ENCODE measurements around the gene DYNLL1.
"Not testable (repeated sequence)": the region's sequence is repeated elsewhere in the genome, so short reads cannot be mapped to it uniquely, and the experiment has no call there.

The DYNLL1 gene

GRCh38 chr12:120519324-120519723, 23.4 kb downstream of the DYNLL1 start:
- H3K36me3 ChIP-seq (ENCODE audit: control insufficient read depth, insufficient read depth, low read length), result peaks cover 34% of the 10 kb centered on the region
- not testable (repeated sequence) for H3K4me1 ChIP-seq (ENCODE audit: control insufficient read depth, insufficient read depth, low read length); H3K27ac ChIP-seq (ENCODE audit: low read depth, low read length); H3K9me3 ChIP-seq (ENCODE audit: control insufficient read depth, insufficient read depth, low read depth, low read length); H3K27me3 ChIP-seq (ENCODE audit: control insufficient read depth, insufficient read depth, low read length); H3K4me3 ChIP-seq (ENCODE audit: low read depth, low read length); H3K9ac ChIP-seq (ENCODE audit: low read length)

- no peaks in the 10 kb centered on the region for H3K4me1 ChIP-seq (ENCODE audit: control insufficient read depth, insufficient read depth, low read length)
- H3K27ac ChIP-seq (ENCODE audit: low read depth, low read length), result no peak overlapping the region
- H3K27me3 ChIP-seq (ENCODE audit: control insufficient read depth, insufficient read depth, low read length), result no peaks in the 10 kb centered on the region
- H3K4me3 ChIP-seq (ENCODE audit: low read depth, low read length), result no peak overlapping the region
- no peak overlapping the region for H3K9ac ChIP-seq (ENCODE audit: low read length)
- no peaks in the 10 kb centered on the region for H3K9me3 ChIP-seq (ENCODE audit: control insufficient read depth, insufficient read depth, low read depth, low read length)
- peaks cover 11% of the 10 kb centered on the region for H3K36me3 ChIP-seq (ENCODE audit: control insufficient read depth, insufficient read depth, low read length)
Measured at GRCh38 chr12:120522568-120522967, 26.7 kb downstream of the DYNLL1 start.

- Histone ChIP-seq H3K27ac (ENCODE audit: low read depth, low read length) (peak within 1 kb of the TSS; percentile 91), H3K4me1 (ENCODE audit: control insufficient read depth, insufficient read depth, low read length) (peaks cover 6% of the 10 kb centered on the region; the same call in 1 of the 2 replicates), H3K36me3 (ENCODE audit: control insufficient read depth, insufficient read depth, low read length) (no peaks in the 10 kb centered on the region), H3K9ac (ENCODE audit: low read length) (peak within 1 kb of the TSS; percentile 97), H3K27me3 (ENCODE audit: control insufficient read depth, insufficient read depth, low read length) (no peaks in the 10 kb centered on the region), H3K4me3 (ENCODE audit: low read depth, low read length) (peak within 1 kb of the TSS; percentile 98), H3K9me3 (ENCODE audit: control insufficient read depth, insufficient read depth, low read depth, low read length) (no peaks in the 10 kb centered on the region)
Measured at GRCh38 chr12:120528861-120529525, 33.1 kb downstream of the DYNLL1 start, which contains the start of gene COQ5. Gene COQ5 (minus strand): TSS chr12:120529158. CDS start chr12:120529141, 17 bp downstream.

- Histone ChIP-seq H3K27me3 (ENCODE audit: control insufficient read depth, insufficient read depth, low read length) (no peaks in the 10 kb centered on the region), H3K9ac (ENCODE audit: low read length) (peak overlapping the region; percentile 97), H3K4me1 (ENCODE audit: control insufficient read depth, insufficient read depth, low read length) (peaks cover 6% of the 10 kb centered on the region; the same call in 1 of the 2 replicates), H3K9me3 (ENCODE audit: control insufficient read depth, insufficient read depth, low read depth, low read length) (no peaks in the 10 kb centered on the region), H3K4me3 (ENCODE audit: low read depth, low read length) (peak overlapping the region; percentile 98), H3K36me3 (ENCODE audit: control insufficient read depth, insufficient read depth, low read length) (no peaks in the 10 kb centered on the region), H3K27ac (ENCODE audit: low read depth, low read length) (peak overlapping the region; percentile 91)
Measured at GRCh38 chr12:120529641-120530417, 33.9 kb downstream of the DYNLL1 start.

GRCh38 chr12:120530418-120530761, 34.5 kb downstream of the DYNLL1 start:
- H3K27ac ChIP-seq (ENCODE audit: low read depth, low read length); H3K4me1 ChIP-seq (ENCODE audit: control insufficient read depth, insufficient read depth, low read length); H3K36me3 ChIP-seq (ENCODE audit: control insufficient read depth, insufficient read depth, low read length); H3K4me3 ChIP-seq (ENCODE audit: low read depth, low read length); H3K27me3 ChIP-seq (ENCODE audit: control insufficient read depth, insufficient read depth, low read length); H3K9me3 ChIP-seq (ENCODE audit: control insufficient read depth, insufficient read depth, low read depth, low read length); H3K9ac ChIP-seq (ENCODE audit: low read length): not testable (repeated sequence)

GRCh38 chr12:120532701-120533238, 36.9 kb downstream of the DYNLL1 start:
- Histone ChIP-seq H3K9me3 (ENCODE audit: control insufficient read depth, insufficient read depth, low read depth, low read length) (no peaks in the 10 kb centered on the region), H3K27ac (ENCODE audit: low read depth, low read length) (no peak overlapping the region), H3K27me3 (ENCODE audit: control insufficient read depth, insufficient read depth, low read length) (no peaks in the 10 kb centered on the region), H3K36me3 (ENCODE audit: control insufficient read depth, insufficient read depth, low read length) (peaks cover 7% of the 10 kb centered on the region), H3K9ac (ENCODE audit: low read length) (no peak overlapping the region), H3K4me3 (ENCODE audit: low read depth, low read length) (no peak overlapping the region), H3K4me1 (ENCODE audit: control insufficient read depth, insufficient read depth, low read length) (peaks cover 21% of the 10 kb centered on the region)

GRCh38 chr12:120534203-120534702, 38.3 kb downstream of the DYNLL1 start, which contains the start of gene RNF10:
Gene RNF10 (plus strand): TSS chr12:120534356. CDS start chr12:120534812, 456 bp downstream.
- peak within 1 kb of the TSS; percentile 91 for H3K4me3 ChIP-seq (ENCODE audit: low read depth, low read length)
- no peaks in the 10 kb centered on the region for H3K9me3 ChIP-seq (ENCODE audit: control insufficient read depth, insufficient read depth, low read depth, low read length)
- H3K27ac ChIP-seq (ENCODE audit: low read depth, low read length), result peak within 1 kb of the TSS; percentile 77
- no peaks in the 10 kb centered on the region for H3K27me3 ChIP-seq (ENCODE audit: control insufficient read depth, insufficient read depth, low read length)
- H3K9ac ChIP-seq (ENCODE audit: low read length), result peak within 1 kb of the TSS; percentile 87
- peaks cover 8% of the 10 kb centered on the region for H3K36me3 ChIP-seq (ENCODE audit: control insufficient read depth, insufficient read depth, low read length)
- peaks cover 29% of the 10 kb centered on the region for H3K4me1 ChIP-seq (ENCODE audit: control insufficient read depth, insufficient read depth, low read length)

- Histone ChIP-seq H3K27me3 (ENCODE audit: control insufficient read depth, insufficient read depth, low read length) (no peaks in the 10 kb centered on the region), H3K4me1 (ENCODE audit: control insufficient read depth, insufficient read depth, low read length) (peaks cover 24% of the 10 kb centered on the region), H3K36me3 (ENCODE audit: control insufficient read depth, insufficient read depth, low read length) (peaks cover 12% of the 10 kb centered on the region), H3K27ac (ENCODE audit: low read depth, low read length) (peak overlapping the region; percentile 77), H3K9ac (ENCODE audit: low read length) (peak overlapping the region; percentile 87), H3K4me3 (ENCODE audit: low read depth, low read length) (peak overlapping the region; percentile 91), H3K9me3 (ENCODE audit: control insufficient read depth, insufficient read depth, low read depth, low read length) (no peaks in the 10 kb centered on the region)
Measured at GRCh38 chr12:120534703-120535655, 39.1 kb downstream of the DYNLL1 start.

GRCh38 chr12:120536064-120536791, 40.3 kb downstream of the DYNLL1 start:
- no peak overlapping the region for H3K27ac ChIP-seq (ENCODE audit: low read depth, low read length)
- no peak overlapping the region for H3K9ac ChIP-seq (ENCODE audit: low read length)

GRCh38 chr12:120537856-120538220, 41.9 kb downstream of the DYNLL1 start:
- no peak overlapping the region for H3K9ac ChIP-seq (ENCODE audit: low read length)

More at GRCh38 chr12:120536064-120536791, 40.3 kb downstream of the DYNLL1 start:
- H3K4me3 ChIP-seq (ENCODE audit: low read depth, low read length), result peak overlapping the region; percentile 91
- H3K4me1 ChIP-seq (ENCODE audit: control insufficient read depth, insufficient read depth, low read length), result peaks cover 23% of the 10 kb centered on the region
- no peaks in the 10 kb centered on the region for H3K27me3 ChIP-seq (ENCODE audit: control insufficient read depth, insufficient read depth, low read length)
- peaks cover 21% of the 10 kb centered on the region for H3K36me3 ChIP-seq (ENCODE audit: control insufficient read depth, insufficient read depth, low read length)
- no peaks in the 10 kb centered on the region for H3K9me3 ChIP-seq (ENCODE audit: control insufficient read depth, insufficient read depth, low read depth, low read length)

More at GRCh38 chr12:120537856-120538220, 41.9 kb downstream of the DYNLL1 start:
- Histone ChIP-seq H3K4me3 (ENCODE audit: low read depth, low read length) (no peak overlapping the region), H3K36me3 (ENCODE audit: control insufficient read depth, insufficient read depth, low read length) (peaks cover 27% of the 10 kb centered on the region), H3K4me1 (ENCODE audit: control insufficient read depth, insufficient read depth, low read length) (peaks cover 23% of the 10 kb centered on the region), H3K27ac (ENCODE audit: low read depth, low read length) (no peak overlapping the region), H3K9me3 (ENCODE audit: control insufficient read depth, insufficient read depth, low read depth, low read length) (no peaks in the 10 kb centered on the region), H3K27me3 (ENCODE audit: control insufficient read depth, insufficient read depth, low read length) (no peaks in the 10 kb centered on the region)

All from HUES6 (cell line).